Measurements from ENCODE around the gene LENG1. TPM values are rescaled to one million over a fixed set of nuclear protein-coding genes. Genes with fewer than 3 reads are reported as not detected.

Gene LENG1
- total and polyA plus RNA-seq, 7 donors, result 7.8 to 11.5 (median 8.6) TPM

GRCh38 chr19:54206831-54207177, 47.3 kb upstream of the LENG1 start:
- WGBS, 2 donors, result 80 to 82% methylated on average over 13 of the region's 13 CpGs

DNA sequence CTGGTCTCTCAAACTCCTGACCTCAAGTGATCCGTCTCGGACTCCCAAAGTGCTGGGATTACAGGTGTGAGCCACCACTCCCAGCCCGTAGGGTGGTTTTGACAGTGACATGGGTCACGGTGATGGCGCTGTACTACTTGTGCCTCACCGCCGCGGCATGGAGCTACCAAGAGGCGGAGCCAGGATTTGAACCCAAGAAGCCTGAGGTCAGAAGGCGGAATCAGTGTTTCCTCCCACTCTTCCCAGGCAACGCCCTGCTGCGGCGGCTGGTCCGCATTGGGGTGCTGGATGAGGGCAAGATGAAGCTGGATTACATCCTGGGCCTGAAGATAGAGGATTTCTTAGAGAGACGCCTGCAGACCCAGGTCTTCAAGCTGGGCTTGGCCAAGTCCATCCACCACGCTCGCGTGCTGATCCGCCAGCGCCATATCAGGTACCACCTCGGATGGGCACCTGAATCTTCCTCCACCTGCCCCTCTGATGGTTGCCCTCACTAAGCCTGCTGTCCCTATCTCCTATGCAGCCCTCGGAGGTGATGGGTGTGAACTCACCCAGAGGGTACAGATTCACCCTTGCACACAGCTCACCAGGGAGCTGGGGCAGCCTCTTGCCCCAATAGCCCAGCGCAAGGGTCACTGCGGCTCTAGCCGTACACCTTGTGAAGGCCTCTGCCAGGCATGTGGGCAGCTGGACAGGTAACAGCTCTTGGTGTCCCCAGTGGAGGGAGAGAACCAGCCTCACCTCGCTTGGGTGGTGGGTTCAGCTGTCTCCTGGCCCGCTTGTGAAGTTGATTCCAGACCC, 46.7 kb upstream of the LENG1 start:
- H3K27me3 ChIP-seq, result no peaks in the 10 kb centered on the region
- no peak overlapping the region for H3K4me3 ChIP-seq
- intact Hi-C loops (cut with DNase I), result loop anchor here (10.0 kb wide), 1 partner anchor 259 kb away; the partner anchor contains the start of gene LENG9
- peaks cover 31 to 72% (median 45%) of the 10 kb centered on the region in 4 donors for H3K36me3 ChIP-seq
- H3K4me1 ChIP-seq, result peaks cover 0 to 91% (median 77%) of the 10 kb centered on the region in 4 donors
- DNase-seq, result no peak
- H3K27ac ChIP-seq, result peak overlapping the region in 3 of 4 donors; percentile 39 to 66 (median 61)
- 86 to 91% methylated on average over 27 of the region's 27 CpGs for WGBS, 2 donors
- TF ChIP-seq POLR2A (IDR thresholded peaks at IDR 0.05) (no peak), CTCF (IDR thresholded peaks at IDR 0.05) (no peak), POLR2AphosphoS5 (IDR thresholded peaks at IDR 0.05) (no peak), EP300 (IDR thresholded peaks at IDR 0.05) (no peak)
- H3K9me3 ChIP-seq, result no peaks in the 10 kb centered on the region

More at GRCh38 chr19:54206831-54207177, 47.3 kb upstream of the LENG1 start:
- H3K4me3 ChIP-seq, result no peak overlapping the region
- DNase-seq, result no peak
- peaks cover 31 to 68% (median 45%) of the 10 kb centered on the region in 4 donors for H3K36me3 ChIP-seq
- H3K27me3 ChIP-seq, result no peaks in the 10 kb centered on the region
- intact Hi-C loops (cut with DNase I), result loop anchor here (10.0 kb wide), 1 partner anchor 258 kb away; the partner anchor contains the start of gene LENG9
- peak overlapping the region in 3 of 4 donors; percentile 39 to 66 (median 61) for H3K27ac ChIP-seq
- peaks cover 0 to 85% (median 71%) of the 10 kb centered on the region in 4 donors for H3K4me1 ChIP-seq
- no peak for TF ChIP-seq EP300 (IDR thresholded peaks at IDR 0.05)
- no peak for TF ChIP-seq CTCF (IDR thresholded peaks at IDR 0.05)
- TF ChIP-seq POLR2A (IDR thresholded peaks at IDR 0.05), result no peak
- no peak for TF ChIP-seq POLR2AphosphoS5 (IDR thresholded peaks at IDR 0.05)
- no peaks in the 10 kb centered on the region for H3K9me3 ChIP-seq

DNA sequence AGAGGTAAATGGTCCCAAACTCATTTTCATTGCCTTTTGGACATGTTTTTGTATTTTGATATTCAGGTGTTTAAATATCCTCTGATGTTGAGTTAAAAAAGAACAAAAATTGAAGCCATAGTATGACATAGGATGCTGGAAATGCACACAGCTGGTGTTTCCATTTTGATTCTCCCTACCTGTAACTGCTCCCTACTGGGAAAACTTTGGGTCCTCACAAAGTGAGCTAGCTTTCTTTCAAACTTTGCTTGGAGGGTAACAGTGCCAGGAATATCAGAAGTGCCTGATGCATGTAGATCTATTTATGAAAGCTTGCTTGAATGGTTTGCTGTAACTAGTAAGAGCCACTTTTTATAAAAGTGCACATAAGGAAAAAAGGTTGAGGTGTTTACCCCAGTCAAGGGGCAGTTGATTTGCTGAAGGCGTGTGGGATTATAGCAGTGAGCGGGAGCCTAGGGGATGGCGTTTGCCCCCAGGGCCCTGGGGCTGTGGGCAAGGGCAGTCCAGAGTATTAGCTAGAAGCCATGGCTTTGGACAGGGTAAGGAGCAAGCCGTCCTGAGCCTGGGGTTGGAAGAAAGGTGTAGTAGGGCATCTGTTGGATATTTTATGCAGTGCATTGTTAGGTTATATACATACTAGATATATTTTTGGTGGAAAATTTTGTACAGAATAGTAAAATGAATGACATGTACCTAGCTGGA, 45.4 kb upstream of the LENG1 start:
- peaks cover 31 to 72% (median 45%) of the 10 kb centered on the region in 4 donors for H3K36me3 ChIP-seq
- no peak overlapping the region for H3K4me3 ChIP-seq
- TF ChIP-seq POLR2AphosphoS5 (IDR thresholded peaks at IDR 0.05) (no peak), CTCF (IDR thresholded peaks at IDR 0.05) (no peak), EP300 (IDR thresholded peaks at IDR 0.05) (no peak)
- intact Hi-C loops (cut with DNase I), result loop anchor here (5.0 to 10.0 kb wide), 2 partner anchors 43 to 260 kb away; partner anchors contain the start of gene LENG9
- 80 to 83% methylated on average over 4 of the region's 4 CpGs for WGBS, 2 donors
- DNase-seq, result no peak
- H3K4me1 ChIP-seq, result peaks cover 0 to 92% (median 74%) of the 10 kb centered on the region in 4 donors
- H3K27ac ChIP-seq, result no peak overlapping the region
- H3K27me3 ChIP-seq, result no peaks in the 10 kb centered on the region
- H3K9me3 ChIP-seq, result no peaks in the 10 kb centered on the region

DNA sequence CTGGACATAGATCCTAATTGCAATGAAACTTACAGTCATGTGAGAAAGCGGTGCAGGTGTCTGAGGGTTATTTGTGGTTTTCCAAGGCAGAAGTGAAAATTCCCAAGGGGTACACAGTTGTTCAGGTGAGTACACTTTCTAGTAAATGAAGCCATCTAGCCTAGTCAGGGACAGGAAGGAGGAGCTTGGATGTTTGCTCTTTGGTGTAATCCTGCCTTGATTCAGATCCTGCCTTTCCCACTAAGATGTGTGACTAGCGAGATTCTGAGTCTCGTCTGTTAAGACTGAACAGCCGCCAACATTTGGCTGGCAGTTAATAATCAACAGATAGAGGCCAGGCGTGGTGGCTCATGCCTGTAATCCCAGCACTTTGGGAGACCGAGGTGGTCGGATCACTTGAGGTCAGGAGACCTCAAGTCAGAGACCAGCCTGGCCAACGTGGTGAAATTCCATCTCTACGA, 43.7 kb upstream of the LENG1 start:
- TF ChIP-seq CTCF (IDR thresholded peaks at IDR 0.05) (no peak), POLR2A (IDR thresholded peaks at IDR 0.05) (no peak), POLR2AphosphoS5 (IDR thresholded peaks at IDR 0.05) (no peak), EP300 (IDR thresholded peaks at IDR 0.05) (no peak)
- DNase-seq, result no peak
- peaks cover 0 to 75% (median 59%) of the 10 kb centered on the region in 4 donors for H3K4me1 ChIP-seq
- no peaks in the 10 kb centered on the region for H3K27me3 ChIP-seq
- H3K9me3 ChIP-seq, result no peaks in the 10 kb centered on the region
- peaks cover 31 to 68% (median 45%) of the 10 kb centered on the region in 4 donors for H3K36me3 ChIP-seq
- intact Hi-C loops (cut with DNase I), result loop anchor here (5.0 to 10.0 kb wide), 2 partner anchors 41 to 262 kb away; partner anchors contain the start of gene LENG9
- no peak overlapping the region for H3K27ac ChIP-seq
- 15 to 52% methylated on average over 9 of the region's 9 CpGs for WGBS, 2 donors
- peak overlapping the region in 1 of 4 donors; percentile 8 for H3K4me3 ChIP-seq
